Activated effector memory CD4-positive, alpha-beta T cell treated with Interleukin-2 at 50 U/mL for 16 hours (primary cell): Measurements from ENCODE around the gene POU6F2.
"Not testable (repeated sequence)": the region's sequence is repeated elsewhere in the genome, so short reads cannot be mapped to it uniquely, and the experiment has no call there.

Source experiments
- DNase-seq: peaks from one replicate; pipeline ENCODE4 v3.0.0-alpha.2; 2020

POU6F2 gene

GRCh38 chr7:39360766-39361165 is 383.1 kb downstream of the POU6F2 start:
- DNase-seq = no peak

GRCh38 chr7:39365751-39366295 is 388.1 kb downstream of the POU6F2 start:
- DNase-seq = no peak

- no peak for DNase-seq
These were observed 389.7 kb downstream of the POU6F2 start for GRCh38 chr7:39367451-39367850.

- no peak for DNase-seq
These were observed 390.2 kb downstream of the POU6F2 start for GRCh38 chr7:39367943-39368342.

GRCh38 chr7:39372383-39372782 is 394.7 kb downstream of the POU6F2 start:
- no peak for DNase-seq

GRCh38 chr7:39374436-39375040 is 396.8 kb downstream of the POU6F2 start:
- no peak for DNase-seq

- DNase-seq = no peak
These were observed 397.6 kb downstream of the POU6F2 start for GRCh38 chr7:39375047-39375873.

- DNase-seq = no peak
These were observed 398.1 kb downstream of the POU6F2 start for GRCh38 chr7:39375874-39376190.

GRCh38 chr7:39376881-39377280 is 399.2 kb downstream of the POU6F2 start:
- DNase-seq = not testable (repeated sequence)

- no peak for DNase-seq
These were observed 401.7 kb downstream of the POU6F2 start for GRCh38 chr7:39379416-39379815.

- DNase-seq = no peak
These were observed 405.4 kb downstream of the POU6F2 start for GRCh38 chr7:39383136-39383535.

- DNase-seq = no peak
These were observed 406.7 kb downstream of the POU6F2 start for GRCh38 chr7:39384386-39384785.

- no peak for DNase-seq
These were observed 409.0 kb downstream of the POU6F2 start for GRCh38 chr7:39386718-39387117.

GRCh38 chr7:39392151-39392550 is 414.4 kb downstream of the POU6F2 start:
- DNase-seq = no peak

- DNase-seq = no peak
These were observed 416.5 kb downstream of the POU6F2 start for GRCh38 chr7:39394105-39394680.

GRCh38 chr7:39399458-39399857 is 421.7 kb downstream of the POU6F2 start:
- DNase-seq = no peak

- no peak for DNase-seq
These were observed 422.3 kb downstream of the POU6F2 start for GRCh38 chr7:39399986-39400385.

GRCh38 chr7:39400836-39401235 is 423.1 kb downstream of the POU6F2 start:
- DNase-seq = no peak

- no peak for DNase-seq
These were observed 424.3 kb downstream of the POU6F2 start for GRCh38 chr7:39402034-39402433.

GRCh38 chr7:39404907-39405306 is 427.2 kb downstream of the POU6F2 start:
- no peak for DNase-seq

GRCh38 chr7:39405581-39405980 is 427.9 kb downstream of the POU6F2 start:
- no peak for DNase-seq

GRCh38 chr7:39406467-39406866 is 428.8 kb downstream of the POU6F2 start:
- no peak for DNase-seq

GRCh38 chr7:39407137-39407536 is 429.4 kb downstream of the POU6F2 start:
- DNase-seq = no peak

GRCh38 chr7:39407723-39408122 is 430.0 kb downstream of the POU6F2 start:
- no peak for DNase-seq
